Esophagus muscularis mucosa (tissue), 4 donors: ENCODE results near the gene LMO3. TPM values are rescaled to one million over a fixed set of nuclear protein-coding genes. Genes with fewer than 3 reads are reported as not detected.
"Not testable (repeated sequence)": the region's sequence is repeated elsewhere in the genome, so short reads cannot be mapped to it uniquely, and the experiment has no call there.

Source experiments
- DNase-seq: peaks from one replicate; pipeline ENCODE4 v3.0.0-alpha.2; 2017; ENCODE audit errors: extremely low spot score
- H3K27ac ChIP-seq, 4 donors: fragments of 200-600 bp; sonication (generic); replicated peaks in 1 of 4; 1 replicate in 3 of 4; 2 replicates in 1 of 4; pipeline ENCODE4 v1.5.1; 2016 to 2019; ENCODE audit warnings: mild to moderate bottlenecking in 1 of 4
- H3K27me3 ChIP-seq, 4 donors: fragments of 200-600 bp; sonication (generic); one replicate each; pipeline versions ENCODE4 v1.5.1 to v1.6.0; 2016 to 2019
- H3K36me3 ChIP-seq, 4 donors: fragments of 200-600 bp; sonication (generic); one replicate each; pipeline ENCODE4 v1.5.1; 2016 to 2019
- H3K4me1 ChIP-seq, 4 donors: fragments of 200-600 bp; sonication (generic); one replicate each; pipeline ENCODE4 v1.5.1; 2016 to 2019
- H3K4me3 ChIP-seq, 4 donors: fragments of 200-600 bp; sonication (generic); 1 replicate in 2 of 4; 2 replicates in 2 of 4; pipeline ENCODE4 v1.5.1; 2016 to 2019; ENCODE audit warnings: mild to moderate bottlenecking in 4 of 4, moderate library complexity in 1 of 4
- H3K9me3 ChIP-seq, 4 donors: fragments of 200-600 bp; sonication (generic); 1 replicate in 3 of 4; 2 replicates in 1 of 4; pipeline ENCODE4 v1.5.1; 2016 to 2019
- CTCF ChIP-seq, 3 experiments: fragments of 200-600 bp in 2 of 3; fragments of 450-650 bp in 1 of 3; sonication (generic) in 2 of 3; IDR thresholded peaks; one replicate each; pipeline ENCODE4 v1.5.1; 2017 to 2019; ENCODE audit warnings: antibody characterized with exemption in 3 of 3, mild to moderate bottlenecking in 2 of 3, moderate library complexity in 1 of 3
- EP300 ChIP-seq: sonication (generic); formaldehyde crosslinking; IDR thresholded peaks from one replicate; pipeline ENCODE4 v1.6.1; 2017; ENCODE audit warnings: antibody characterized with exemption
- POLR2A ChIP-seq: fragments of 450-650 bp; IDR thresholded peaks from one replicate; pipeline ENCODE4 v1.6.1; 2017; ENCODE audit warnings: antibody characterized with exemption, moderate library complexity, mild to moderate bottlenecking, low read depth
- POLR2AphosphoS5 ChIP-seq, 2 donors: sonication (generic); formaldehyde crosslinking; IDR thresholded peaks; one replicate each; pipeline ENCODE4 v1.6.1; 2017; ENCODE audit warnings: antibody characterized with exemption in 2 of 2
- WGBS: methylation state at CpG from one replicate; pipeline ENCODE4 v1.1.5; 2018; 5-methylcytosine and 5-hydroxymethylcytosine counted together
- intact Hi-C: fragments of 100-400 bp; cut with DNase I; formaldehyde crosslinking; loops from one replicate; pipeline ENCODE4 v1.15.1; 2023
- total RNA-seq, 4 donors: library from RNA; depleted of rRNA; stranded (reverse); fragments of >200 nt; gene quantifications; one replicate each; pipeline versions ENCODE4 v1.1.0 to v1.2.1, GENCODE V29; 2016

Gene LMO3
- total RNA-seq, 4 donors from 2014 or later = 66.1 to 152 (median 138) TPM

- Histone ChIP-seq H3K27me3 (no peaks in the 10 kb centered on the region), H3K27ac (no peak overlapping the region), H3K4me3 (no peak overlapping the region), H3K4me1 (no peaks in the 10 kb centered on the region), H3K9me3 (no peaks in the 10 kb centered on the region), H3K36me3 (no peaks in the 10 kb centered on the region)
- TF ChIP-seq POLR2AphosphoS5 (IDR thresholded peaks at IDR 0.05) (no peak), EP300 (no peak), CTCF (IDR thresholded peaks at IDR 0.05) (no peak), POLR2A (no peak)
- no peak for DNase-seq
- 74% methylated on average over 2 of the region's 2 CpGs for WGBS
- intact Hi-C loops = no loop called here
These were observed 63.4 kb downstream of the LMO3 start for GRCh38 chr12:16542586-16542985.

GRCh38 chr12:16537652-16538051 lies 68.3 kb downstream of the LMO3 start:
- H3K9me3 ChIP-seq, intact Hi-C loops, H3K4me1 ChIP-seq, H3K4me3 ChIP-seq, H3K36me3 ChIP-seq, DNase-seq, H3K27me3 ChIP-seq, H3K27ac ChIP-seq: not testable (repeated sequence)
- WGBS = 82% methylated on average over 1 of the region's 1 CpG

- Histone ChIP-seq H3K4me1 (peaks cover 0 to 11% (median 4%) of the 10 kb centered on the region in 4 donors), H3K9me3 (no peaks in the 10 kb centered on the region), H3K27me3 (no peaks in the 10 kb centered on the region), H3K27ac (no peak overlapping the region), H3K4me3 (no peak overlapping the region), H3K36me3 (no peaks in the 10 kb centered on the region)
- no peak for TF ChIP-seq POLR2AphosphoS5 (IDR thresholded peaks at IDR 0.05)
- TF ChIP-seq CTCF (IDR thresholded peaks at IDR 0.05) = no peak
- no peak for TF ChIP-seq EP300
- no peak for TF ChIP-seq POLR2A
- 78% methylated on average over 3 of the region's 3 CpGs for WGBS
- intact Hi-C loops = no loop called here
- no peak for DNase-seq
These were observed 74.3 kb downstream of the LMO3 start for GRCh38 chr12:16531621-16532020.

GRCh38 chr12:16530268-16530850 lies 75.6 kb downstream of the LMO3 start:
- no peak overlapping the region for H3K4me3 ChIP-seq
- no peaks in the 10 kb centered on the region for H3K9me3 ChIP-seq
- no peak for TF ChIP-seq CTCF (IDR thresholded peaks at IDR 0.05)
- no peak for TF ChIP-seq POLR2AphosphoS5 (IDR thresholded peaks at IDR 0.05)
- TF ChIP-seq EP300 = no peak
- TF ChIP-seq POLR2A = no peak
- intact Hi-C loops = no loop called here
- H3K36me3 ChIP-seq = no peaks in the 10 kb centered on the region
- no peak overlapping the region for H3K27ac ChIP-seq
- no peak for DNase-seq
- no peaks in the 10 kb centered on the region for H3K27me3 ChIP-seq
- 72% methylated on average over 2 of the region's 2 CpGs for WGBS
- peaks cover 0 to 12% (median 8%) of the 10 kb centered on the region in 4 donors for H3K4me1 ChIP-seq

- Histone ChIP-seq H3K27ac (peak overlapping the region in 2 of 4 donors; percentile 14), H3K9me3 (no peaks in the 10 kb centered on the region), H3K4me3 (no peak overlapping the region), H3K36me3 (no peaks in the 10 kb centered on the region), H3K27me3 (no peaks in the 10 kb centered on the region), H3K4me1 (peaks cover 0 to 8% (median 7%) of the 10 kb centered on the region in 4 donors)
- intact Hi-C loops = no loop called here
- TF ChIP-seq CTCF (IDR thresholded peaks at IDR 0.05) = no peak
- peak; percentile 18 to 44 for TF ChIP-seq POLR2AphosphoS5 (IDR thresholded peaks at IDR 0.05)
- DNase-seq = no peak
- 39% methylated on average over 2 of the region's 2 CpGs for WGBS
These were observed 79.3 kb downstream of the LMO3 start for GRCh38 chr12:16526693-16527092.
